ENCODE data around the gene ALDOB.

DNA sequence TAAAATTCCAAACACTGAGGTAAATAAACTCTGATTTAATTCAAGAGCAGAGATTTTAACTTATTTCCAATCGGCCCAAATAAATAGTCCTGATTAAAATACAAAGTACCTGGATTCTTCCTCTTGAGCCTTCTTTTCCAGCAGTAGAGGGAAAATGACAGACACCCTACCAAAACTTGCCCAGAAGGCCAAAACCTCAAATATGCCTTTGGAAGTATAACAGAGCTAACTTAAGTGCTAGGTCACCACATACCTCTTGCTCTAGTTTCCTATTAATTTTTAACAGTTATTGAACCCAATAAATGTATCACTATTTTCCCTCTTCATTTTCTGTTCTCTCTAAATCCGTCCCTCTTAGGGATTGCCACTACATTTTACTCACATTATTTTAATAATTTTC is 52.2 kb downstream of the ALDOB start:
- TF ChIP-seq, protein P1, sequence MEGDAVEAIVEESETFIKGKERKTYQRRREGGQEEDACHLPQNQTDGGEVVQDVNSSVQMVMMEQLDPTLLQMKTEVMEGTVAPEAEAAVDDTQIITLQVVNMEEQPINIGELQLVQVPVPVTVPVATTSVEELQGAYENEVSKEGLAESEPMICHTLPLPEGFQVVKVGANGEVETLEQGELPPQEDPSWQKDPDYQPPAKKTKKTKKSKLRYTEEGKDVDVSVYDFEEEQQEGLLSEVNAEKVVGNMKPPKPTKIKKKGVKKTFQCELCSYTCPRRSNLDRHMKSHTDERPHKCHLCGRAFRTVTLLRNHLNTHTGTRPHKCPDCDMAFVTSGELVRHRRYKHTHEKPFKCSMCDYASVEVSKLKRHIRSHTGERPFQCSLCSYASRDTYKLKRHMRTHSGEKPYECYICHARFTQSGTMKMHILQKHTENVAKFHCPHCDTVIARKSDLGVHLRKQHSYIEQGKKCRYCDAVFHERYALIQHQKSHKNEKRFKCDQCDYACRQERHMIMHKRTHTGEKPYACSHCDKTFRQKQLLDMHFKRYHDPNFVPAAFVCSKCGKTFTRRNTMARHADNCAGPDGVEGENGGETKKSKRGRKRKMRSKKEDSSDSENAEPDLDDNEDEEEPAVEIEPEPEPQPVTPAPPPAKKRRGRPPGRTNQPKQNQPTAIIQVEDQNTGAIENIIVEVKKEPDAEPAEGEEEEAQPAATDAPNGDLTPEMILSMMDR (IDR thresholded peaks at IDR 0.05), result no peak
- TF ChIP-seq POLR2A (IDR thresholded peaks at IDR 0.05; ENCODE audit: low read length), result no peak
- TF ChIP-seq, protein P2, sequence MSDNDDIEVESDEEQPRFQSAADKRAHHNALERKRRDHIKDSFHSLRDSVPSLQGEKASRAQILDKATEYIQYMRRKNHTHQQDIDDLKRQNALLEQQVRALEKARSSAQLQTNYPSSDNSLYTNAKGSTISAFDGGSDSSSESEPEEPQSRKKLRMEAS (IDR thresholded peaks at IDR 0.05), result no peak

Data from A549 (cell line).